Measurements from ENCODE around the gene RNF151.
"Not testable (repeated sequence)": the region's sequence is repeated elsewhere in the genome, so short reads cannot be mapped to it uniquely, and the experiment has no call there.

The RNF151 gene

GRCh38 chr16:1966460-1966859 is at the start of gene RNF151:
Gene RNF151, plus strand, starts transcription at chr16:1966856. Its CDS starts 26 bp downstream, at chr16:1966882.
- Histone ChIP-seq H3K36me3 (ENCODE audit: control insufficient read depth, insufficient read depth, low read length) (peaks cover 19% of the 10 kb centered on the region), H3K4me3 (replicated peaks; ENCODE audit: low read depth, low read length) (peak within 1 kb of the TSS; percentile 83), H3K27me3 (replicated peaks; ENCODE audit: control insufficient read depth, insufficient read depth, low read length) (no peaks in the 10 kb centered on the region)
- TF ChIP-seq CTCF (IDR thresholded peaks at IDR 0.05; ENCODE audit: insufficient read depth, low read length, poor library complexity, severe bottlenecking), result no peak
- DNase-seq (ENCODE audit: extremely low read depth, insufficient read length), result no peak

GRCh38 chr16:1917056-1917664 is 49.5 kb upstream of the RNF151 start:
- peaks cover 2% of the 10 kb centered on the region for H3K27me3 ChIP-seq (replicated peaks; ENCODE audit: control insufficient read depth, insufficient read depth, low read length)
- no peak for DNase-seq (ENCODE audit: extremely low read depth, insufficient read length)

DNA sequence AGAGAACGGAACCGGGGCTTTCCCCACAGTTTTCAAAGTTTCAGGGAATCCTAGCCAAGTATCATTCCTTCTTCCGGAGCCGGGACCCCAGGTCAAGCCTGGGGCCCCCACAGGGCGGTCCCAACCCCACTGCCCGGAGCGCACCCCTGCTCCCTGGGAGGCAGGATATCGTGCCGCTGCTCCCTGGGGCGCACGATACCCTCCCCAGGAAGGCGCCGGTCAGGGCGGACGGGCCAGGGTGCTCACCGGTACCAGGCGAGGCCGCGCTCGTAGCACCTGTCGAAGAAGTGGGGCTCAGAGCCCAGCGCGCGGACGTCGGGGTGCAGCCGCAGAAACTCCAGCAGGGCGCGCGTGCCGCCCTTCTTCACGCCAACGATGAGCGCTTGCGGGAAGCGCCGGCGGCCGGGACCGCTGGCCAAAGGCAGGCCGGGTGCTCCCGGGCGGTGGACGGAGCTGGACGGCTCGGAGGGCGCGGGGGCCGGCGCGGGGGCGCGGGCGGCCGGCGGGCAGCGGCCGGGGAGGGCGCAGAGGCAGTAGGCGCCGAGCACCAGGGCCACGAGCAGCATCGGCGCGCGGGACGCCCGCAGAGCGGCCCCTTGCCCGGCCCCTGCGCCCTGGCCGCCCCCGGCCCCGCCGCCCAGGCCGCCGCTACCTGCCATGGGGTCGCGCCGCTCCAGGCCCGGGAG is 48.8 kb upstream of the RNF151 start:
- peaks cover 2% of the 10 kb centered on the region for H3K27me3 ChIP-seq (replicated peaks; ENCODE audit: control insufficient read depth, insufficient read depth, low read length)
- no peaks in the 10 kb centered on the region for H3K36me3 ChIP-seq (ENCODE audit: control insufficient read depth, insufficient read depth, low read length)
- no peak for DNase-seq (ENCODE audit: extremely low read depth, insufficient read length)
- H3K4me3 ChIP-seq (replicated peaks; ENCODE audit: low read depth, low read length), result no peak overlapping the region
- TF ChIP-seq CTCF (IDR thresholded peaks at IDR 0.05; ENCODE audit: insufficient read depth, low read length, poor library complexity, severe bottlenecking), result no peak

More at GRCh38 chr16:1917056-1917664, 49.5 kb upstream of the RNF151 start:
- Histone ChIP-seq H3K4me3 (replicated peaks; ENCODE audit: low read depth, low read length) (no peak overlapping the region), H3K36me3 (ENCODE audit: control insufficient read depth, insufficient read depth, low read length) (no peaks in the 10 kb centered on the region)
- TF ChIP-seq CTCF (IDR thresholded peaks at IDR 0.05; ENCODE audit: insufficient read depth, low read length, poor library complexity, severe bottlenecking), result no peak

- H3K27me3 ChIP-seq (replicated peaks; ENCODE audit: control insufficient read depth, insufficient read depth, low read length), result peaks cover 2% of the 10 kb centered on the region
- H3K36me3 ChIP-seq (ENCODE audit: control insufficient read depth, insufficient read depth, low read length), result no peaks in the 10 kb centered on the region
- DNase-seq (ENCODE audit: extremely low read depth, insufficient read length), result no peak
- TF ChIP-seq CTCF (IDR thresholded peaks at IDR 0.05; ENCODE audit: insufficient read depth, low read length, poor library complexity, severe bottlenecking), result no peak
- no peak within 1 kb of the TSS for H3K4me3 ChIP-seq (replicated peaks; ENCODE audit: low read depth, low read length)
These were observed 48.0 kb upstream of the RNF151 start, which contains the start of gene HS3ST6 for GRCh38 chr16:1918351-1919326. Gene HS3ST6, minus strand, starts transcription at chr16:1918415. Its CDS starts 92 bp downstream, at chr16:1918323.

- H3K4me3 ChIP-seq (replicated peaks; ENCODE audit: low read depth, low read length), result no peak overlapping the region
- DNase-seq (ENCODE audit: extremely low read depth, insufficient read length), result no peak
- H3K36me3 ChIP-seq (ENCODE audit: control insufficient read depth, insufficient read depth, low read length), result no peaks in the 10 kb centered on the region
- peaks cover 2% of the 10 kb centered on the region for H3K27me3 ChIP-seq (replicated peaks; ENCODE audit: control insufficient read depth, insufficient read depth, low read length)
- TF ChIP-seq CTCF (IDR thresholded peaks at IDR 0.05; ENCODE audit: insufficient read depth, low read length, poor library complexity, severe bottlenecking), result no peak
These were observed 47.2 kb upstream of the RNF151 start for GRCh38 chr16:1919327-1919998.

DNA sequence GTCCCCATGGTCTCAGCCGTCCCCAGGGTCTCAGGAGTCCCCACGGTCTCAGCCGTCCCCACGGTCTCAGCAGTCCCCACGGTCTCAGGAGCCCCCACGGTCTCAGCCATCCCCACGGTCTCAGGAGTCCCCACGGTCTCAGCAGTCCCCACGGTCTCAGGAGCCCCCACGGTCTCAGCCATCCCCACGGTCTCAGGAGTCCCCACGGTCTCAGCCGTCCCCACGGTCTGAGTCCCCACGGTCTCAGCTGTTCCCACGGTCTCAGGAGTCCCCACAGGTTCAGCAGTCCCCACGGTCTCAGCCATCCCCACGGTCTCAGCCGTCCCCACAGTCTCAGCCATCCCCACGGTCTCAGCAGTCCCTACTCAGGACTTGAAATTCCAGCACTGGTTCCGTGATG is 46.5 kb upstream of the RNF151 start:
- not testable (repeated sequence) for DNase-seq (ENCODE audit: extremely low read depth, insufficient read length); H3K4me3 ChIP-seq (replicated peaks; ENCODE audit: low read depth, low read length); H3K27me3 ChIP-seq (replicated peaks; ENCODE audit: control insufficient read depth, insufficient read depth, low read length); H3K36me3 ChIP-seq (ENCODE audit: control insufficient read depth, insufficient read depth, low read length)
